ENCODE measurements around the gene ZBTB20. TPM values are rescaled to one million over a fixed set of nuclear protein-coding genes. Genes with fewer than 3 reads are reported as not detected.

ZBTB20 gene
- total RNA-seq, 1 experiment from 2014 or later, result 3.7 TPM

DNA sequence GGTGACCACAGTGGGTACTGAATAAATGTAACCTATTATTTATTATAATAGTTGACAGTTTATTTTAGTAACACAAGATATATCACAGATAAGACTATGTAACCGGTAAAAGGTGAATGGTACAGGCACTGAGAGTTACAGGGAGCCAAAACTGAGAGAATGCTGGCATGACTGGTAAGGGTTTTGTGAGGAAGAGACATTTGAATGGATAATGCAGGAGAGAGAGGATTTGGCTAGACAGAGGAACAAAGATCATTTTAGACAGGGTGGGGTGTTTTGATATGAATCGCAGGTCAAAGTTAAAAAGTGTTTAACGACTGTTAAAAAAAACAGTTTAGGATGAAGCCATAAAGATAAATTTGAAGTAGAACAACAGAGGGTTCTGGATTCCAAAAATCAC lies 421.1 kb downstream of the ZBTB20 start:
- no peaks in the 10 kb centered on the region for H4K20me1 ChIP-seq (ENCODE audit: low read length)
- 0 out of 2 replicates have a peak, but pooled peaks cover 4% of the 10 kb centered on the region for H3K9me3 ChIP-seq (ENCODE audit: low read length)
- no peak for ATAC-seq
- no peak overlapping the region for H2AFZ ChIP-seq (ENCODE audit: low read length)
- no peak for DNase-seq
- POLR2A ChIA-PET (ENCODE audit: unreplicated experiment), result no interaction called here
- H3K4me1 ChIP-seq (ENCODE audit: insufficient read depth, low read length), result no peaks in the 10 kb centered on the region
- H3K9me2 ChIP-seq (replicated peaks; ENCODE audit: low read length), result no peaks in the 10 kb centered on the region
- no peaks in the 10 kb centered on the region for H3K27me3 ChIP-seq (ENCODE audit: low read length)
- no peak overlapping the region for H3K27ac ChIP-seq (ENCODE audit: low read length)
- no peaks in the 10 kb centered on the region for H3K79me2 ChIP-seq (ENCODE audit: low read length)
- H3F3A ChIP-seq (ENCODE audit: low read length, unreplicated experiment), result no peaks in the 10 kb centered on the region
- no TSS peak for BruUV-seq (replicated peaks)
- no peak overlapping the region for H3K9ac ChIP-seq (ENCODE audit: low read length)
- intact Hi-C loops (cut with micrococcal nuclease), result no loop called here
- H3K4me2 ChIP-seq (ENCODE audit: low read length), result no peak overlapping the region
- no peak for TF ChIP-seq EZH2phosphoT487 (IDR thresholded peaks at IDR 0.05; ENCODE audit: borderline replicate concordance, low read length)
- TF ChIP-seq, protein P1, sequence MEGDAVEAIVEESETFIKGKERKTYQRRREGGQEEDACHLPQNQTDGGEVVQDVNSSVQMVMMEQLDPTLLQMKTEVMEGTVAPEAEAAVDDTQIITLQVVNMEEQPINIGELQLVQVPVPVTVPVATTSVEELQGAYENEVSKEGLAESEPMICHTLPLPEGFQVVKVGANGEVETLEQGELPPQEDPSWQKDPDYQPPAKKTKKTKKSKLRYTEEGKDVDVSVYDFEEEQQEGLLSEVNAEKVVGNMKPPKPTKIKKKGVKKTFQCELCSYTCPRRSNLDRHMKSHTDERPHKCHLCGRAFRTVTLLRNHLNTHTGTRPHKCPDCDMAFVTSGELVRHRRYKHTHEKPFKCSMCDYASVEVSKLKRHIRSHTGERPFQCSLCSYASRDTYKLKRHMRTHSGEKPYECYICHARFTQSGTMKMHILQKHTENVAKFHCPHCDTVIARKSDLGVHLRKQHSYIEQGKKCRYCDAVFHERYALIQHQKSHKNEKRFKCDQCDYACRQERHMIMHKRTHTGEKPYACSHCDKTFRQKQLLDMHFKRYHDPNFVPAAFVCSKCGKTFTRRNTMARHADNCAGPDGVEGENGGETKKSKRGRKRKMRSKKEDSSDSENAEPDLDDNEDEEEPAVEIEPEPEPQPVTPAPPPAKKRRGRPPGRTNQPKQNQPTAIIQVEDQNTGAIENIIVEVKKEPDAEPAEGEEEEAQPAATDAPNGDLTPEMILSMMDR (conservative IDR thresholded peaks at IDR 0.05; ENCODE audit: low read depth, low read length), result no peak
- no peaks in the 10 kb centered on the region for H3K36me3 ChIP-seq (ENCODE audit: low read depth, low read length)
- no peak overlapping the region for H3K4me3 ChIP-seq (ENCODE audit: low read length)
- CTCF ChIA-PET, result no interaction called here

DNA sequence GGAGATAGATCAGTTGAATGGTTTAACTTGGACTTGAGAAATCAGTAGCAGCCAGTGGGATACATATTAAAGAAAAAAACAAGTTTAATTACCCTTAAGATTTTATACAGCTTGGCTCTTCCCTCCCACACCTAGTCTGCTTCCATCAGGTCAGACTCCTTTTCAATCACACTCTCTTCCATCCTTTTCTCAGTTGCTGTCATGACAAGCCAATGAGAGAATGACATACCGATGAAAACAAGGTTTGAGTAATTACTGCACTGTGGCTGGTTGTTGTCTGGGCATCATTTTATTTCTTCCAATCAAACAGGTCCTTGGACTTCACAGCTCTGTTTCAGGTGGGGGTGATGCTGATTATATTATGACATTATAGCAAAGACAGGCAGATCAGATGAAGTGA lies 424.6 kb downstream of the ZBTB20 start:
- H3K4me1 ChIP-seq (ENCODE audit: insufficient read depth, low read length), result no peaks in the 10 kb centered on the region
- intact Hi-C loops (cut with micrococcal nuclease), result no loop called here
- H3K4me2 ChIP-seq (ENCODE audit: low read length), result no peak overlapping the region
- H3K9me2 ChIP-seq (replicated peaks; ENCODE audit: low read length), result no peaks in the 10 kb centered on the region
- POLR2A ChIA-PET (ENCODE audit: unreplicated experiment), result no interaction called here
- no peaks in the 10 kb centered on the region for H3K27me3 ChIP-seq (ENCODE audit: low read length)
- H3K36me3 ChIP-seq (ENCODE audit: low read depth, low read length), result no peaks in the 10 kb centered on the region
- BruUV-seq (replicated peaks), result no TSS peak
- ATAC-seq (no peak), DNase-seq (no peak)
- H4K20me1 ChIP-seq (ENCODE audit: low read length), result no peaks in the 10 kb centered on the region
- no peaks in the 10 kb centered on the region for H3K79me2 ChIP-seq (ENCODE audit: low read length)
- no peak overlapping the region for H3K9ac ChIP-seq (ENCODE audit: low read length)
- CTCF ChIA-PET, result no interaction called here
- no peaks in the 10 kb centered on the region for H3F3A ChIP-seq (ENCODE audit: low read length, unreplicated experiment)
- H2AFZ ChIP-seq (ENCODE audit: low read length), result no peak overlapping the region
- TF ChIP-seq, protein P1 (conservative IDR thresholded peaks at IDR 0.05; ENCODE audit: low read depth, low read length), result no peak
- no peak for TF ChIP-seq EZH2phosphoT487 (IDR thresholded peaks at IDR 0.05; ENCODE audit: borderline replicate concordance, low read length)
- TF ChIP-seq EZH2 (IDR thresholded peaks at IDR 0.05; ENCODE audit: low read length, unreplicated experiment), result no peak
- no peak overlapping the region for H3K4me3 ChIP-seq (ENCODE audit: low read length)
- no peak overlapping the region for H3K27ac ChIP-seq (ENCODE audit: low read length)
- H3K9me3 ChIP-seq (ENCODE audit: low read length), result 0 out of 2 replicates have a peak, but pooled peaks cover 4% of the 10 kb centered on the region

DNA sequence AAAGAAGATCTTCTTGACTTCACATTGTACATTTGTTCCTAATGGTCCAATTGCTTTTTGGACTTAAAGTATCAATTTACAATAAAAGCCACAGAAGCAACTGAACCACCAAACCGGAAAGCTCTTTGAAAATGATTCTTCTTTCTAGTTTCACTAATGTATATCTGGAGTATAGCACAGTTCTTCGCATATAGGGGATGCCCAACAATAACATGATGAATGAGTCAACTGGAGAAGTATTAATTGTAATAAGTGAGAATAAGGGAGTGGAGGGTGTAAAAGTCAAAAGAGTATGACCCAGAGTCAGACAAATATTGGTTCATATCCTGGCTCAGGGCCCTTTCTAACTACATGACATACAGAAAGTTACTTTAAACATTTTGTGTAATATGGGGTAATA lies 425.2 kb downstream of the ZBTB20 start:
- ChIA-PET POLR2A (ENCODE audit: unreplicated experiment) (no interaction called here), CTCF (no interaction called here)
- no peaks in the 10 kb centered on the region for H3K79me2 ChIP-seq (ENCODE audit: low read length)
- H2AFZ ChIP-seq (ENCODE audit: low read length), result no peak overlapping the region
- no peaks in the 10 kb centered on the region for H3F3A ChIP-seq (ENCODE audit: low read length, unreplicated experiment)
- no peaks in the 10 kb centered on the region for H3K9me2 ChIP-seq (replicated peaks; ENCODE audit: low read length)
- H3K4me2 ChIP-seq (ENCODE audit: low read length), result no peak overlapping the region
- ATAC-seq, result no peak
- intact Hi-C loops (cut with micrococcal nuclease), result no loop called here
- no peaks in the 10 kb centered on the region for H3K4me1 ChIP-seq (ENCODE audit: insufficient read depth, low read length)
- no peak overlapping the region for H3K9ac ChIP-seq (ENCODE audit: low read length)
- no peak overlapping the region for H3K4me3 ChIP-seq (ENCODE audit: low read length)
- H3K27me3 ChIP-seq (ENCODE audit: low read length), result no peaks in the 10 kb centered on the region
- no peak overlapping the region for H3K27ac ChIP-seq (ENCODE audit: low read length)
- 0 out of 2 replicates have a peak, but pooled peaks cover 4% of the 10 kb centered on the region for H3K9me3 ChIP-seq (ENCODE audit: low read length)
- no peak for DNase-seq
- no TSS peak for BruUV-seq (replicated peaks)
- H4K20me1 ChIP-seq (ENCODE audit: low read length), result no peaks in the 10 kb centered on the region
- no peaks in the 10 kb centered on the region for H3K36me3 ChIP-seq (ENCODE audit: low read depth, low read length)
- TF ChIP-seq EZH2 (IDR thresholded peaks at IDR 0.05; ENCODE audit: low read length, unreplicated experiment), result no peak
- no peak for TF ChIP-seq EZH2phosphoT487 (IDR thresholded peaks at IDR 0.05; ENCODE audit: borderline replicate concordance, low read length)
- TF ChIP-seq, protein P1 (conservative IDR thresholded peaks at IDR 0.05; ENCODE audit: low read depth, low read length), result no peak

All from PC-3 (cell line).